DLD1 (cell line): ENCODE data around the gene CARMIL1.

Source experiments
- in situ Hi-C: cut with HindIII; loops from 2 replicates; pipeline ENCODE4 v1.10.0; 2017; ENCODE audit warnings: low sequenced_read_pairs

Gene CARMIL1

GRCh38 chr6:25599516-25600085, 320.4 kb downstream of the CARMIL1 start:
- in situ Hi-C loops = no loop called here

- in situ Hi-C loops = no loop called here
Observed at GRCh38 chr6:25601800-25602673, 322.9 kb downstream of the CARMIL1 start.

GRCh38 chr6:25602674-25602982, 323.5 kb downstream of the CARMIL1 start:
- in situ Hi-C loops = no loop called here

- in situ Hi-C loops = no loop called here
Observed at GRCh38 chr6:25603251-25603650, 324.1 kb downstream of the CARMIL1 start.

GRCh38 chr6:25606151-25606550, 327.0 kb downstream of the CARMIL1 start:
- in situ Hi-C loops = no loop called here

- in situ Hi-C loops = no loop called here
Observed at GRCh38 chr6:25608558-25609174, 329.5 kb downstream of the CARMIL1 start.

GRCh38 chr6:25612666-25613065, 333.5 kb downstream of the CARMIL1 start:
- in situ Hi-C loops = no loop called here

- in situ Hi-C loops = no loop called here
Observed at GRCh38 chr6:25613415-25613814, 334.2 kb downstream of the CARMIL1 start.

GRCh38 chr6:25614052-25614451, 334.9 kb downstream of the CARMIL1 start:
- in situ Hi-C loops = no loop called here

GRCh38 chr6:25615471-25615870, 336.3 kb downstream of the CARMIL1 start:
- in situ Hi-C loops = no loop called here

- in situ Hi-C loops = no loop called here
Observed at GRCh38 chr6:25617997-25618396, 338.8 kb downstream of the CARMIL1 start.

GRCh38 chr6:25619217-25619616, 340.0 kb downstream of the CARMIL1 start:
- in situ Hi-C loops = no loop called here

- in situ Hi-C loops = no loop called here
Observed at GRCh38 chr6:25620391-25620790, 341.2 kb downstream of the CARMIL1 start.

GRCh38 chr6:25623065-25623464, 343.9 kb downstream of the CARMIL1 start:
- in situ Hi-C loops = no loop called here

- in situ Hi-C loops = no loop called here
Observed at GRCh38 chr6:25623879-25624278, 344.7 kb downstream of the CARMIL1 start.

GRCh38 chr6:25627001-25627400, 347.8 kb downstream of the CARMIL1 start:
- in situ Hi-C loops = no loop called here

- in situ Hi-C loops = no loop called here
Observed at GRCh38 chr6:25628471-25629197, 349.5 kb downstream of the CARMIL1 start.

- in situ Hi-C loops = no loop called here
Observed at GRCh38 chr6:25629198-25629576, 350.0 kb downstream of the CARMIL1 start.

- in situ Hi-C loops = no loop called here
Observed at GRCh38 chr6:25630508-25631278, 351.5 kb downstream of the CARMIL1 start.

- in situ Hi-C loops = no loop called here
Observed at GRCh38 chr6:25635886-25636317, 356.7 kb downstream of the CARMIL1 start.

GRCh38 chr6:25637211-25637610, 358.0 kb downstream of the CARMIL1 start:
- in situ Hi-C loops = no loop called here
